ENCODE data around the gene C2orf81. TPM values are rescaled to one million over a fixed set of nuclear protein-coding genes. Genes with fewer than 3 reads are reported as not detected.
"Not testable (repeated sequence)": the region's sequence is repeated elsewhere in the genome, so short reads cannot be mapped to it uniquely, and the experiment has no call there.

Gene C2orf81
- total RNA-seq, 2 donors from 2014 or later, result 0.49 to 1.7 TPM

- peak; percentile 73 for ATAC-seq
- DNase-seq, result no peak
- intact Hi-C loops (cut with DNase I, micrococcal nuclease), result no loop called here
Measured at GRCh38 chr2:74447230-74447999, 26.0 kb upstream of the C2orf81 start.

- DNase-seq (no peak), ATAC-seq (no peak)
- intact Hi-C loops (cut with DNase I, micrococcal nuclease), result no loop called here
Measured at GRCh38 chr2:74444498-74445318, 23.3 kb upstream of the C2orf81 start.

GRCh38 chr2:74442483-74443297 is 21.3 kb upstream of the C2orf81 start:
- DNase-seq, result peak in 1 of 2 donors; percentile 39
- intact Hi-C loops (cut with DNase I, micrococcal nuclease); ATAC-seq: not testable (repeated sequence)

DNA sequence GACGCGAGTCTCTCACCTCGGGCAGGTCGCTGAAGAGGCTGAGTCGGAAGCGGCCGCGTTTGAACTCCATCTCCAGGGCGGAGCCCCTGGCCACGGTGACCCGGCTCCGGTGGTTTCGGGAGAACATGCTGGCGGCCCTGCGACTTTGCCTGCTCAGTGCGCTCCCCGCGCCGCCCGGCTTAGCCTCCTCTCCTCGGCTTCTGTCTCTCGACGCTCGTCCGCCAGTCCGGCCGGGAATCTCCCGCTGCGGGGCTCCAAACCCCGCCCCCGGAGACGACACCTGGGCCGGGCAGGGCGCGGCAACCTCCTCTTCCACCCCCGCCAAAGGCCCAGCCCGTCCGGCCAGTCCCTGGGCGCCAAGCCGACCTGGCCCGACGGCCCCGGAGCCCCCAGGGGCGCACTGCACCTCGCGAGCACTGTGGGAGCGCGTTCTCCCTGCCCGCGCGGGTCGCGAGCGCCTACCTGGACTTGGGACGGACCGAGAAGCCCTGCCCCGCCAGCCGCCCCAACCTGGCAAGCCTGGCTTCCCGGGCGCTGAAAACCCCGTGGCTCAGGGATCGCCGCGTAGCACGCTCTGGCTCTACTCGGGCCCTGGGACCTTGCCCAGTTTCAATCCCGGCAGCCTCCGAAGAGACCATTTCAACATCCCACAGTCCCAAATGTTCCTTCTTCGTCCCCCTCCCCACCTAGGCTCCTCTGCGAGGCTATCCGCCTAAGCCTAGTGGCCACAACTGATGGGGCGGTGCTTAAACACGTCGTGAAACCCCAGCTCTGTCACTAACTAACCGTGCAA is 20.5 kb upstream of the C2orf81 start, which contains the start of gene RTKN:
RTKN (minus strand) TSS at position 248 of the 793 bp plus-strand sequence; CDS start at position 127, 121 bp downstream.
- intact Hi-C loops (cut with DNase I, micrococcal nuclease), result no loop called here
- ATAC-seq (peak; percentile 71), DNase-seq (peak; percentile 79 to 85)

DNA sequence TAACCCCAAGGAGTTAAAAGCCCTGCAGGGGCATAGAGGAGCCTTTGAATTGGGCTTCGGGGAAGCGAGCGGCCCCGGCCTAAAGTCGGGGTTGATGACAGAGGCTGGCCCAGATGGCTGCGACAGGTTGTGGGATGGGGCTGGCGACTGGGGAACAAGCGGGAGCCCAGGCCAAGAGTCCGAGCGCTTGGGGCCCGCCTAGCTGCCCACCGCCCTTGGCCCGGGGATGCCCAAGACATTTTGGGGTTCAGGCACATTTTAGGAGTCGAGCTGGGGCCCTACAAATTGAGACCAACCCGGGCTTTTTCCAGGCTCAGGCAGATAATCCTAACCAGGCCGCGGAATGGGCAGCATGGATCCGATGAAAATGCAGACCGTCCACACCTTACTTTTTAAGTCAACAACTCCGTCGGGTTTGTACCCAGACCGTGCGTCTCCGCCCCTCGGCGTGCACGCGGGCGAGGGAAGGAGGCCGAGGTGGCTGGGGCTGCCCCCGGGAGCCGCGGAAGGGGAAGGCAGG is 19.8 kb upstream of the C2orf81 start:
- intact Hi-C loops (cut with DNase I, micrococcal nuclease), result no loop called here
- DNase-seq (no peak), ATAC-seq (peak; percentile 39)

DNA sequence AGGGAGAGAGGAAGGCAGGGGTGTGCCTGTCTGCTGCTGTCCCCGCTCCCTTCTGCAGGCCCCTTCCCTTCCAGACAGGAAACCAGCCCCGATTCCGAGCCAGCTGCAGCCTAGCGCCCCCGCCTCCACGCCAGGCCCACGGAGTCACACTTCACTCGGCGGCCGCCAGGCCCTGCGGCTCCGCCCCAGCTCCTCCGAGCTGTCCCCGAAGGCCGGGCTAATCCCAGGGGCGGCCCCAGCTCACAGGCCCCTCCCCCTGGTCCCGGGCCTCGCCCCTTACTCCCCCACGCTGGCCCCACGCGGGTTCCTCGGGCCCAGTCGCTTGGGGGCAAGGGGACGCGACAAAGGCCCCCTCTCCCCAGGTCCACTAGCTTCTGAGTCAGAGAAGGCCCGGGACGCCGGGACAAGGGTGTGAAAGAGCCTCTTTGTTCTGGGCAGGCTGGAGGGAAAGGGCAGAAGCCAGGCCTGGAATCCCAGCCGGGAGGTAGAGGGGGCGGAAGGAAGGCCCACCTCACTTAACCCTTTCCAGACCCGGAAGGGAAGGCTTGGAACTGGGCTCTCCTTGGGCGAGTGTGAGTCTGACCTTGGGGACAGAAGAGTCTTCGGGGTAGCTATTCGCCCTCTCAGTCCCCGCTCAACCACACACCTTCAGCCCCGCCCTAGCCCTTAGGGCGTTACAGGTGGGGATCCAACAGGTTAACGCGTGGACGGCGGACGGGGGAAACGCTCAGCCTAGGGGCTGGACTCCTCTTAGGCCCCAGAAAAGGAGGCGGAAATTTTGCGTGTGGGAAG is 19.2 kb upstream of the C2orf81 start:
- ATAC-seq (peak; percentile 77), DNase-seq (peak; percentile 88 to 90)
- intact Hi-C loops (cut with DNase I, micrococcal nuclease), result no loop called here

DNA sequence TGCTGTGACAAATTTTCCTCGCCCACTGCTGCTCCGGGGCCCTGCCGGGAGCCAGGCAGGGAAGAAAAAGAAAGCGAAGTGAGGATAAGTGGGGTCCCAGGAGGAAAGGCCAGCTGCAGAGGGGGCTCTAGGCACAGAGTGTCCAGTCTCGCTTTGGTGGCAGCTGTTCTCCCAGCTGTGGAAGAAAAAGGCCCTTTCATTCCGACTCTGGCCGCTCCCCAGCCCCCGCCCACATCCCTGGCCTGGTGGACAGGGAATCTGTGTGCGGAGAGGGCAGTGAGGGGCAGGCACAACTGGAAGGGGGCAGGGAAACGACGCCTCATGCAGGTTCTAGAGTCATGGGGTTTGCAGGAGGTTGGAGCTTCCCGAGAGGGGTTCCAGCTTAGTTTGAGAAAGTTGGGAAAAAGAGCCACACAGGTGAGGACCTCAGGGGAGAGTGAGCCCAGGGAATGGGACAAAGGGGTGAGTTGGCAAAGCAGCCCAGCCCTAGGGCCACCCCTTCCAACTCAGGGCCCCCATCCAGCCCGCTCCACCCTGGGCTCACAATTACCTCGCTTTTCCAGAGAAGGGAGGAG is 18.5 kb upstream of the C2orf81 start:
- ATAC-seq (no peak), DNase-seq (peak; percentile 54 to 60)
- intact Hi-C loops (cut with DNase I, micrococcal nuclease), result no loop called here

DNA sequence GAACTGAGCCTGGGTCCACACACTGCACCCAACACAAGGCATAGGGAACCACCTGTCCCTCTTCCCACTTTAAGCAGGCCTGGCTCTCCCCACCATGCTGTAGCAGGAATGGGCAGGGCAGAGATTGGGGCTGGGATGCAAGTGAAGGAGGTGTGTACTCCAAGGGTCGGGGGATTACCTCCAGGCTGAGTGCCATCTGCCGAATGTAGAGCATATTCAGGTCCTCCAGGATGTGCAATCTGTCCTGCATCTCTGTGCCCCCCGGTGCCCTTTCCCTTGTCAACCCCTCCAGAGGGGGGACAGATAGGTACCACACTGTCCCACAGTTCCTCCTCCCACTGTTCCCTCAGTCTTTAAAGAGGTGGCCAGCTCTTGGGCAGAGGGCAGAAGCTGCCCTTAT is 18.0 kb upstream of the C2orf81 start:
- intact Hi-C loops (cut with DNase I, micrococcal nuclease), result no loop called here
- DNase-seq (peak in 1 of 2 donors; percentile 29), ATAC-seq (no peak)

DNA sequence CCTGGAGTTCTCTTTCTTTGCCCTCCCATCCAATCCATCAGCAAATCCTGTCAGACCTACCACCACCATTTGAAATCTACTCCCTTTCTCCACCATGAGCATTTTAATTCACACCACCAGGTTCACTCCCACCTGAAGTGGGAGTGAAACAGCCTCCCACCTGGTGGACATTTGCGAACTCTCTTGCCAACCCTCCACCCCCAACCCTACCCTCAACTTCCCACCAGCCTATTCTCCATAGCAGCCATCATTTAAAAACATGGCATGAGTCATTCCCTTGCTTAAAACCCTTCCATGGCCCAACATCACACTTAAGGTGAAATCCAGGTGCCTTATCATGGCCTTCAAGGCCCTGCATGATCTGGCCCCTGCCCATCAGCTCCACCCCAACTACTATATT is 16.8 kb upstream of the C2orf81 start:
- DNase-seq, result no peak
- ATAC-seq, result no peak

DNA sequence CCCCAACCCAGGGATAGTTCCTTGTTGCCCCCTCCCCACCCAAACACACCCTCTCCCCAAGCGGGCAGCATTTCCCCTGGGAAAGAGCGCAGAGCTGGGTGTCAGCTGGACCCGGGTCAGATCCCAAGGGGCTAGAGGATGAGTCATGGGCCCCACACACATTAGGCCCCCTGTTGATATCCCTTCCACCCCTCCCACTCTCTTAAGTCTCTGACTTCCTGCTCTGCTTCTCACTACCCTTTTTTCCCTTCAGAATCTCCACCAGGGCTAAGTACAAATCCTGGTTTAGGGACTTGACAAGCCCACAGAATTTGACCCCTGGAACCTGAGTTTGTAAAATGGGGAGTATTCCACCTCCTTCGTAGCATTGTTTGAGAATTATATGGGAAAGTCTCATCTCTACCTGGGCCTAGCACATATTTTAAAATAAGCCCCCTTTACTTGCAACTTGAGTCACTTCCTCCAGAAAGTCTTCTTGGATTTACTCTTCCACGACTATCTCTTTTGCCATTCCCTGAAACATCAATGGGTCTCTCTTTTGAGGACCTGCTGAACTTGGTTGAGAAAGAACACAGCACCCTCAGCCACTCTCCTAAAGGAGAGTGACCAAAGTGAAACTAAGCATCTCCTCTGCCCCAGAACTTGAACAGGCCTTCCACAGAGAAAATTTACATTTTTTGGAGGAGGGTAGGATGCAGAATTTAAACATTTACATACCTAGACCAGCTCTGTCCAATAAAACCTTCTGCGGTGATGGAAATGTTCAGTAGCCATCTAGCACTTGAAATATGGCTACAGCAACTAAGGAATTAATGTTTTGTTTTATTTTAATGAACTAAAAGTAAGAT is 15.7 kb upstream of the C2orf81 start:
- DNase-seq, result no peak
- no peak for ATAC-seq
- intact Hi-C loops (cut with DNase I, micrococcal nuclease), result no loop called here

More for the DNA sequence above, 16.8 kb upstream of the C2orf81 start:
- intact Hi-C loops (cut with DNase I, micrococcal nuclease), result no loop called here

DNA sequence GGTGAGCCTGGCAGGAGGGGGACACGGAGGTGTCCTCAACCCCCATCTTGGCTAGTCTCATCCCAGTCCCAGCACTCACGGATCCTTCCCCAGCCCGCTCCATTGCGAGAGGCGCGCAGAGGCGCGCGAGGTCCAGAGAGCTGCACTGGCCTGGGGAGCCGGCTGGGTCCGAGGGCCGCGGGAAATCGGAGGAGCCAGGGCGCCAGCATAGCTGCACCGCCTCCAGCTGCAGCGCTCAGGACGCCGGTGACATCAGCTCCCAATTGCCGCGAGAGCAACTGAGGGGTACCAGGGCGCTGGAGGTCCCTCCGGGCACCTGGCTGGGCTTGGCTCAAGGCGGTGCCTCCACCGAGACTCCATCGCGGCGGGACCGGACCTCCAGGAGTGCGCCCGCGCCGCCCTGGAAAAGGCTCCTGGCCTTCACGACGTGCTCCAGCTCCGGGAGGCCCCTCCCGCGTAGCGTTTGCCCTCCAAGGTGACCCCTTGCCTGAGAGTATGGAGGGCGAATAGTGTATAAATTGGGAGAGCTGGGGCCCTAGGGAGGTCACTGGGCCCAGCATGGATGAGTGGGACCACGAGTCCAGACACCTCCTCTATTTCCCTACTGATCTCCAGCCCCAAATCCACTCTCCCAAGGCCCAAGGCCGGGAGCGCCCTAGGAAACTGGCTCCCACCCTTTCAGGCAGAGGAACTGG is 14.8 kb upstream of the C2orf81 start:
- intact Hi-C loops (cut with DNase I, micrococcal nuclease), result no loop called here
- no peak for ATAC-seq

GRCh38 chr2:74430502-74430901 is 9.1 kb upstream of the C2orf81 start:
- ATAC-seq (no peak), DNase-seq (no peak)
- intact Hi-C loops (cut with DNase I, micrococcal nuclease), result no loop called here

More for the DNA sequence above, 14.8 kb upstream of the C2orf81 start:
- DNase-seq, result no peak

- DNase-seq, result peak; percentile 59 to 76
- intact Hi-C loops (cut with DNase I, micrococcal nuclease), result no loop called here
- ATAC-seq, result peak; percentile 81
Measured at GRCh38 chr2:74429487-74430451, 8.3 kb upstream of the C2orf81 start.

GRCh38 chr2:74428675-74429074 is 7.3 kb upstream of the C2orf81 start:
- DNase-seq (no peak), ATAC-seq (no peak)
- intact Hi-C loops (cut with DNase I, micrococcal nuclease), result no loop called here

Measured in left colon (tissue), 2 donors.